GM19468 (cell line): ENCODE data around the gene ANAPC10.
A peak's percentile ranks its signal among the peaks of the same experiment; 100 is the strongest.
"Not testable (repeated sequence)": the region's sequence is repeated elsewhere in the genome, so short reads cannot be mapped to it uniquely, and the experiment has no call there.

Experiments
- ATAC-seq: cut with Tn5 transposase; IDR thresholded peaks from one replicate; pipeline ENCODE4 v1.9.1; 2021; ENCODE audit warnings: mild to moderate bottlenecking, moderate library complexity, moderate number of reproducible peaks; ENCODE audit not compliant: unreplicated experiment; ENCODE audit errors: extremely low read depth

ANAPC10 gene

GRCh38 chr4:145014365-145014764, 83.6 kb downstream of the ANAPC10 start:
- no peak for ATAC-seq

DNA sequence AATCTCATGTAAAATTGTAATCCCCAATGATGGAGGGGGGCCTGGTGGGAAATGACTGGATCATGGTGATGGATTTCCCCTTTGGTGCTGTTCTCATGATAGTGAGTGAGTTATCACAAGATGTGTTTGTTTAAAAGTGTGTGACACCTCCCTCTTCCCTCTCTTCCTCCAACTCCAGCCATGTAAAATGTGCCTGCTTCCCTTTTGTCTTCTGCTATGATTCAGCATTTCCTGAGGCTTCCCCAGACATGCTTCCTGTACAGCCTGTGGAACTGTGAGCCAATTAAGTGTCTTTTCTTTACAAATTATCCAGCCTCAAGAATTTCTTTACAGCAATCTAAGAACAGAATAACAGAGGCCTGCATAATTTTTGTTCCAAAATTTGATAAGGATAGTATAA, 85.2 kb downstream of the ANAPC10 start:
- no peak for ATAC-seq

DNA sequence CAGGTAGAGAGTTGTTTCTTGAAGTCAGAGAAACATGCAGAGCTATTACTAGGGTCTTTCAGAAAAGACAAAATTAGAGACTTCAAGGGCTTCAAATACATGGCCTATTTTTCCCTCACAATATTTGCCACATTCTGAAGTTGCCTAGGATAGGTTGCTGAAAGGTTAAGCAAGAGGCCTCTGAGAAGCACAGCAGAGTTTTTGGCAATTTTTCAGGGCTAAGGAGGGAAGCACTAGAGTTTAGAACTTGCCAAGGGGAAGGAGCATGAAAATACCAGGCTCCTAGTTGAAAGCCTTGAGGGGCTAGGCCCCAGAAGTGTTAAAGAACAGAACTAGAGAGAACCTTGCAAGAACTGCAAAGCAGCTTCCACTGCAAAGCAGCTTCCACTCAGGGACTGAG, 86.4 kb downstream of the ANAPC10 start:
- ATAC-seq = no peak

DNA sequence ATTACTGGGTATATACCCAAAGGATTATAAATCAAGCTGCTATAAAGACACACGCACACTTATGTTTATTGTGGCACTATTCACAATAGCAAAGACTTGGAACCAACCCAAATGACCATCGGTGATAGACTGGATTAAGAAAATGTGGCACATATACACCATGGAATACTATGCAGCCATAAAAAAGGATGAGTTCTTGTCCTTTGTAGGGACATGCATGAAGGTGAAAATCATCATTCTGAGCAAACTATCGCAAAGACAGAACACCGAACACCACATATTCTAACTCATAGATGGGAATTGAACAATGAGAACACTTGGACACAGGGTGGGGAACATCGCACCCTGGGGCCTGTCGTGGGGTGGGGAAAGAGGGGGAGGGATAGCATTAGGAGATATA, 87.7 kb downstream of the ANAPC10 start:
- not testable (repeated sequence) for ATAC-seq

GRCh38 chr4:145003675-145004074, 94.3 kb downstream of the ANAPC10 start:
- no peak for ATAC-seq

DNA sequence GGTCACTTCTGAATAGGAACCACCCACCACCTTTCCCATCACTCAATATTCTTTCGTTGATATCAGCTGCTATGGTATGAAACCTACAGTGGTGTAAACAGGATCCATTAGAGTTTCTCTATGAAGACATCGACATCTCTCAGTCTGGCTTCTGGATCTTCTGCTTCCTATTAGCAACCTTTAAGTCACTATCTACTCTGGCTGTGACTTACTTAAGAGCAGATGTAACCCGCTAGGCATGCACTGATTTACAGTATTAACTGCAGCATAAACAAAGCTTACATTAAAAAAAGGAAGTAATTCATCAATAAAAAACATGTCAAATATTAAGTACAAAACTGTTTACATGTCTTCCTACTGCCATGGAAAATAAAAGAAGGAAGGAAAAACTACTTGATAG, 96.4 kb downstream of the ANAPC10 start:
- no peak for ATAC-seq

- not testable (repeated sequence) for ATAC-seq
These were observed 97.3 kb downstream of the ANAPC10 start for GRCh38 chr4:145000656-145001055.

DNA sequence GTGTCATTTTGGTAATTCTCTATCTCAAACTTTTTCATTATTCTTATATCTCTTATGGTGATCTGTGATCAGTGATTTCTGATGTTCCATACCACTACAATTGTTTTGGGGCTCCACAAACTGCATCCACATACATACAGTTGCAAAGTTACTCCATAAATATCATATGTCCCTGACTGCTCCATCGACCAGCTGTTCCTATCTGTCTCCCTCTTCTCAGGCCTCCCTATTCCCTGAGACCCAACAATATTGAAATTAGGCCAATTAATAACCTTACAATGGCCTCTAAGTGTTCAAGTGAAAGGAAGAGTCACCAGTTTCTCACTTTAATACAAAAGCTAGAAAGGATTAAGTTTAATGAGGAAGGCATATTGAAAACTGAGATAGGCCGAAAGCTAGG, 108.7 kb downstream of the ANAPC10 start:
- ATAC-seq = no peak

GRCh38 chr4:144985531-144985930, 112.5 kb downstream of the ANAPC10 start:
- no peak for ATAC-seq

- no peak for ATAC-seq
These were observed 113.0 kb downstream of the ANAPC10 start for GRCh38 chr4:144985014-144985413.

- no peak for ATAC-seq
These were observed 113.8 kb downstream of the ANAPC10 start for GRCh38 chr4:144984241-144984640.

DNA sequence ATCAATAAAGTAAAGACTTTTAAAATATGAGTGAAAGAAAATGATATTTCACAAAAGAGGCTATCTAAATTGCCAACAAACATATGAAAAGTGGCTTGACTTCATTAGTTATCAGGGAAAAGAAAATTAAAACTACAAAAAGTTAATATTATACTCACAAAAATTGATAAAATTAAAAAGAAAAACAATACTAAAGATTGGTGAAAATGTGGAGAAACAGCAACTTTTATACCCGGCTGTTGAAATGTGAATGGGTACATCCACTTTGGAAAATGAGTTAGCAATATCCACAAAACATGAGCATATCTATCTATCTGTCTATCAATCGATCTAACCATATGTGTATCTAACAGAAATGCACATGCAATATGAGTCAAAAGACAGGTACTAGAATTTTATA, 122.3 kb downstream of the ANAPC10 start:
- no peak for ATAC-seq

DNA sequence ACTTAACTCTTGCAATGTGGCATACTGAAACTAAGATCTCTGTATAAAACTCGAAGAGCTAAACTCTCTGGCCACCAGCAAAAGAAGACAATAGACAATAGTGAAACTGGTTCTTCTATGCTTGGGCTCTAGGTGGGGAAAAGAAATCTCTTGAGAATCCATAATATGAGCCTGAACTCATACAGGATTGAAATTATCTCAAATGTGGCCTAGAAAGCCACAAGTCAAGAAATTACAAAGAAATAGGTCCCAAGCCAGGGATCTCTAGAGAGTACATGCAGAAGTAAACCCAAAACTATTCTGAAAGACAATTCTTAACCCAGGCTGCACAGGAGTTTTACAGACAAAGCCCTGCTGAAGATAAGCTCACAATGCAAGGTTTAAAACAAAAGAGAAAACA, 127.4 kb downstream of the ANAPC10 start:
- peak; percentile 43 for ATAC-seq

DNA sequence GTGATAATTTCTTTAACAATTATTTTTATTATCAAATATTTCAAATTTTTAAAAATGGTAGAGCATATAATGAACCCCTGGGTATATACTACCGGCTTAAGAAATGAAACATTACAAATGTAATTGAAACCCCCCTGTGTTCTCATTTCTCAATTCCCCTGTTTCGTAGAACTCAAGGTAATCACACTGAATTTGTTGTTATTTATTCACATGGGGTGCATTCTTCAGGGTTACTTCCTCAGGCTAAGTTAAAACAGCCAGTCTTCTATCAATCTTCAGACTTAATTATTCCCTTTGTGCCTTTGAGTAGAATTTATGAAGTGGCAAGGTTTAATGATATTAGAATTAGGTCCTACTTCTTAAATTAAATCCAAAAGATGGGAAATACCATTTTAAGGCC, 128.2 kb downstream of the ANAPC10 start:
- ATAC-seq = no peak

- no peak for ATAC-seq
These were observed 129.4 kb downstream of the ANAPC10 start for GRCh38 chr4:144968606-144969005.

GRCh38 chr4:144967161-144967560, 130.8 kb downstream of the ANAPC10 start:
- ATAC-seq = peak; percentile 36

DNA sequence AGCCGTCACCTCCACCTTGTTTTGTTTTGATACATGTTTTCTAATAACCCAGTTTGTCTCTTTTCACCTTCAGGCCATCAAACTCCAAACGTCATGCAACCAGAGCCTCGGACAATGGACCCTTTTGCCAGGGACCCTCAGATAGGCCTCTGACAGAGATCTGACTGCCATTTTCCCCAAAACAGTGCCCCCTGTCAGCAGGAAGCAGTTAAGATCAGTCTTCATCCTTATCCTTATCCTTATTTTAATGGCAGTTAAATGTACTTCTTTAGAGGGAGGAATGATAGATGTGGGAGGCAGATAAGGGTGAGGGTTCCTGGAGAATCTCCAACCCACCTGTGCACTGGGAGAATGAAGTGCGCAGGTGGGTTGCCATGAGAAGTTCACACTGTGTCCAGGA, 135.7 kb downstream of the ANAPC10 start:
- no peak for ATAC-seq

- no peak for ATAC-seq
These were observed 142.9 kb downstream of the ANAPC10 start for GRCh38 chr4:144955104-144955503.

GRCh38 chr4:144954230-144954629, 143.8 kb downstream of the ANAPC10 start:
- ATAC-seq = no peak

DNA sequence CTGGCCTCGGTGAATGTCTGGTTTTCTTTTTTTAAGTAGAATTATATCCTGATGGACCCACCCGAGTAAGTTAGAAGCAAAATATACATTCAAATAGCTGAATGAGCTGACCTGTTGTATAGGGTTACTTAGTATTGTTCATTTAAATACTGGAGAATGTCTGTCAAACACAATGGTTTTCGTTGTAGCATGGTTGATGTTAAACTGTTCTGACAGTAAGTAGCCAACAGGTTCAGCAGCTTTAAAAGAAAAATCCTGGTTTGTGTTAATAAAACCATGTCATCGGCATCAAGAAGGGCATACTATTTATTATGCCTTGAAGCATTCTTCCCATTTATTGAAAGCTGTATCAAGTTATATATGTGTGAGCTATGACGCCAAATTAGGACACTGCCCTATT, 149.6 kb downstream of the ANAPC10 start:
- no peak for ATAC-seq

- ATAC-seq = no peak
These were observed 150.0 kb downstream of the ANAPC10 start for GRCh38 chr4:144948009-144948408.
